ENCODE data around the gene TMEM238L.

Gene TMEM238L

DNA sequence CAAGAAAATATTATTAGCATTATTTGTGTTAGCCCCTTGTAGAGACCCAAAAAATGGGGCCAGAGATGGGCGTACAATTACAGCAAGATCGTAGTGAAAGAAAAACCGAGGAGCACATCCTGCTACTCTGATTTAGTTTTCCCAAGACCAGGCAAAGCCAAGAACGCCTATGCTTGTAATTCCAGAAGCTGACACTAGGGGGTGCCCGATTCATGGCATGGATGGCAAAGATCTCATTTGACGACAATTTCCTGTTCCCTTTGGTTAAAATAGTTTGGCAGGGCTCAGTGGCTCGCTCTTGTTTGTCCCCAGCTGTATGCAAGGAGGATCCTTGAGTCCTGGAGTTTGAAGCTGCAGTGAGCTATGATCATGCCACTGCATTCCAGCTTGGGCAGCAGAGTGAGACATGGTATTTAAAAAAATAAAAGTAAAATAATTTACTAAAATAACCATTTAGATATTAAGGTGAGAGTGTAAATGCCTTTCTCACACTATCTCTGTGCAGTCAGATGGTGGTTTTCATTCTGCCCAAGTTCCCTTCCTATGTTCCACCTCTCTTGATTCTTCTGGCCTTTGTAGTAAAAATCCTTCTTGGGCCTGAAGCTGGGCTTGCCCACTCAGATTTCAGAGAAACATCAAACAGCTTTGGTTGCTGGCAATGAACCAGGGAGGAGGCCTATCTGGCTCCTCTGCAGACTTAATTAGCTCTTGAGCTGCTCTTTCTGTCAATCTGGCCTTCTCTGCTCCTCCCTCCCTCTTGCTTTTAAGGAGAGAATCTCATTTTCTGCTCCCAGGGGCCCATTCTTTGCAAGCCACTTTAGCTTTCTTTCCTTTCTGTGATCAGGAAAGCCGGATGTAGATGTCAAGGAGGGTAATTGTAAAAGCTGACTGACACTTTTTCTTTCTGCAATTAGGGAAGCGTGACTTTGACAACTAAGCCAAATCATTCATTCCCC is 31.2 kb downstream of the TMEM238L start:
- peak; percentile 56 for DNase-seq

- DNase-seq = no peak
Observed at GRCh38 chr17:10771148-10771547, 32.8 kb downstream of the TMEM238L start.

GRCh38 chr17:10769840-10770239 is 34.1 kb downstream of the TMEM238L start:
- DNase-seq = no peak

GRCh38 chr17:10768750-10769251 is 35.1 kb downstream of the TMEM238L start:
- no peak for DNase-seq

- no peak for DNase-seq
Observed at GRCh38 chr17:10767232-10767631, 36.7 kb downstream of the TMEM238L start.

- DNase-seq = no peak
Observed at GRCh38 chr17:10762037-10762436, 41.9 kb downstream of the TMEM238L start.

GRCh38 chr17:10761281-10761680 is 42.6 kb downstream of the TMEM238L start:
- no peak for DNase-seq

DNA sequence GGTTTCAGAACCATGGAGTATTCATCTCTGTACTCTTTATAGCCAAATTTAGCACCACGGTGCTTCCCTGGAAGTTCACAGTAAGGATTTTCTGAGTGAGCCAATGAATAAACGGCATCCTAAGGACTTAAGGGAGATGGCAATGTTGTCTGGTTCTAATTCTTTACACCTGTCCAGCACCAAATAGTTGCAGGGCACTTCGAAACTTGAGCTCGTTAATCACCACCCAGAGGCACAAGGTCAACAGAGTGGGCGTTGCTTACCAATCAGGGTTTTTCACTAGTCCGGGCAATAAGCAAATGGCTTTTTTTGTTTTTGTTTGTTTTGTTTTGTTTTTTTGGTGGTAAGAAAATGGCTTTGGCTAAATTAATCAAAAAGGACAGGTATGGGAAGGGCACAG is 45.8 kb downstream of the TMEM238L start:
- no peak for DNase-seq

DNA sequence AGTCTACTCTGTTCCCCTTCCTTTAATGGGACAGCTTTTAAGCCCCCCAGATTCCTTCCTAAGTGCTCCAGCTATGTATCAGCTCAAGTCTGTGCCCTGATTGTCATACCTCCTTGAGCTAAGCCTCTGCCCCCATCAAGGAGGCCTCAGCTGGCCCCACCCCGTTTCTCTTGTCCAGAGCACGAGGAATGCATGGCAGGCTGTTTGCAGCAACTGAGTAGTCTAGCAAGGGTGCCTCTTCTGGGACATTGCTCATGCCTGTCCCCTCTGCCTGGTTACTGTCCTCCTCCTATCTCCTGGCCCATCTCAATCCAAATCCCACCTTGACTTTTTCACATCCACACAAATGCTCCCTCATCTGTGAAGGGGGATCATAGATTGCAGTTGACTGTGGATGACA is 46.3 kb downstream of the TMEM238L start:
- DNase-seq = no peak

DNA sequence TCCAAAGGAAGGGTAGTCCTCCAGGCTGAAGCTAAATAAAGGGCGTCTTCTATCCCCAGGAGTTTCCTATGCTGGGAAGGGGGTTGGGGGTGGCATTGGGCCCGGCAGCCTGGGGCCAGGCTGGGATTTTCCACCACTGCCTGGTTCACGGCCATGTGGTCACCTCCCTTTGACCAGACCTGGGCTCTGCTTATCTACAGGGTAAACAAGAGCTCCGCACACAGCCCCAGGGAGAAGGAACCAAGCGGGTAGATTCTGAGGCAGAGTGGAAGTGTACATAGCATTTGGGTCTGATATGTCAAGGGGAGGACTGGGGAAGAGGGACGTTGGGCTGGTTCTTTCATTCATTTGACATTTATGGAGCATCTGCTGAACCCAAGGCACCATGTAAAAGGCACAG is 46.8 kb downstream of the TMEM238L start:
- DNase-seq = no peak

- no peak for DNase-seq
Observed at GRCh38 chr17:10756619-10757018, 47.3 kb downstream of the TMEM238L start.

- no peak for DNase-seq
Observed at GRCh38 chr17:10756185-10756584, 47.7 kb downstream of the TMEM238L start.

DNA sequence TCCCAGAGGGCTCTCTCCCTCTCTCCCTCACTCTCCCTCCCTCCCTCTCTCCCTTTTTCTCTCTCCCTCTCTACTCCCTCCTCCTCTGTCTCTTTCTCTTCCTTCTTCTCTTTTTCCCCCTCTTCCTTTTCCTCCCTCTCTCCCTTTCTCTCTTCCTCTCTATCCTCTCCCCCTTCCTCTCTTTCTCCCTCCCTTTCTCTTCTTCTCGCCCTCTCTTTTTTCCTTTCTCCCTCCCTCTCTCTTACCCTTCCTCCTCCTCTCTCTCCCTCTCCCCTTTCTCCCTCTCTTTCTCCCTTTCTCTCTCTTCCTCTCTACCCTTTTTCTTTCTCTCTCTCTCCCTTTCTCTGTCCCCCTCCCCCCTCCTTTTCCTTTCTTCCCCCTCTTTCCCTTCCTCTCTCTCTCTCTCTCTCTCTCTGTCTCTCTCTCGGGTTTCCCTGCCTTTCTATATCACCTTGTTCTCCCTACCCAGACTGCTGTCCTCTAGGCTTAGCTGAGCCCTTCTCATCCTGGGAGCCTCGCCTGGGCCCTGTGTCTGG is 48.2 kb downstream of the TMEM238L start:
- no peak for DNase-seq

DNA sequence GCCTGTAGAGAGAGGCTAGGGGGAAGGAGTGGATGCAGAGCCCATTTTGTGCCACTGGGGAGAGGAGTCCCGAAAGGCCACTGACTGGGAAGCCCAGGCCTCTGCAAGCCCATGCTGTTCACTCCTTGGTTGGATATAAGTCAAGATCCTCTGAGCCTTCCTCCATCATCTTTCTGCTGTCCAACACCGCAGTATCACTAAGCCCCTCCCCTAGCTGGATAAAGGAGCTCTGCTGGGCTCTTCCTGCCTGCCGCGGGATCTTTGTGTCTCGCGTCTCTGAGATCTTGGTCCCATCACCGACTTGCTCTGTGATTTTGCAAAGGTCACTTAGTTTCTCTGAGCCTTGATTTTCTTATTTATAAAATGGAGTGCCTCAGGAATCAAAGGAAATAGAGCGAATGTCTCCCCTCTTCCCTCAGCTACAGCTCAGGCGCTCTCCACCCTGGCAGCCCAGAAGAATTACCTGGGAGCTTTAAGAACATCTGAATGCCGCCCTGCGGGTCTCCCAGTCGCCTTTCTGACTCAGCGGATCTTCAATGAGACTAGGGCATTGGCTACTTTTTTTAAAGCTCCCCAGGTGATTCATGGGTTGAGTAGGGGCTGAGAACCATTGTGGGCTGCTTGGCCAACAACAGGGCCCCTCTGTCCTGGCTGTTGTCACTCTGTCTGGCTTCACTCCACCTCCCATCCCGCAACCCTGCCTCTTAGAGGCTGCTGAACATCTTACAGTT is 48.9 kb downstream of the TMEM238L start:
- DNase-seq = no peak

DNA sequence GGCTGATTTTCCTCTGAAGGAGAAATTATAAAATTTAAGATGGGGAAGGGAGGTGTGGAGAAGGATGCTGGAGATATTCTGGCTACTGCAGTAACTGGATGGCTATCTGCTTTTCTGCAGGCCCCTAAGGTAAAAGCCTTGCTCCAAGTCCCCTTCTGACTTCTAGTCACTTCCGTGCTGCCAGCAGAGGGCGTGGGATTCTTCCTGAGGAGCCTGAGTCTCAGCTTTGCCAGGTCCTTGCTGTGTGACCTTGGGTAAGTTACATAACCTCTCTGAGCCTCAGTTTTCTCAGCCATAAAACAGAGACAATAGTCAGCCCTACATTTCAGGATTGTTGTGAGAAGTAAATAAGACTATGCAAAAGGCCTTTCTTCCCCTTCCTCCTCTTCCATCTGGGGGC is 49.8 kb downstream of the TMEM238L start:
- peak; percentile 34 for DNase-seq

- no peak for DNase-seq
Observed at GRCh38 chr17:10752696-10753095, 51.2 kb downstream of the TMEM238L start.

- no peak for DNase-seq
Observed at GRCh38 chr17:10751563-10751962, 52.3 kb downstream of the TMEM238L start.

GRCh38 chr17:10750210-10750609 is 53.7 kb downstream of the TMEM238L start:
- DNase-seq = no peak

- DNase-seq = no peak
Observed at GRCh38 chr17:10748531-10749181, 55.2 kb downstream of the TMEM238L start.

- DNase-seq = no peak
Observed at GRCh38 chr17:10745231-10745630, 58.7 kb downstream of the TMEM238L start.

All from activated CD4-positive, alpha-beta T cell treated with anti-CD3 and anti-CD28 coated beads, Interleukin-2, amount 50 U/mL, for 16 hours (primary cell).